SU-DHL-6 (cell line): ENCODE data around the gene FATE1.

Experiments
- H2AFZ ChIP-seq: fragments of 200-600 bp; sonication (generic); 2 replicates; pipeline ENCODE4 v1.6.1; 2014; ENCODE audit warnings: low read depth, mild to moderate bottlenecking, moderate library complexity, mixed read lengths, antibody characterized with exemption, low read length; ENCODE audit not compliant: severe bottlenecking
- H3F3A ChIP-seq: fragments of 200-600 bp; shearing (Covaris generic); 2 replicates; pipeline ENCODE4 v1.6.0; 2016; ENCODE audit warnings: antibody characterized with exemption, mild to moderate bottlenecking; ENCODE audit not compliant: insufficient read depth
- H3K27ac ChIP-seq: fragments of 200-600 bp; sonication (generic); 2 replicates; pipeline ENCODE4 v1.5.1; 2016; ENCODE audit warnings: low read depth, mild to moderate bottlenecking, low read length, moderate library complexity, mixed read lengths
- H3K27me3 ChIP-seq: fragments of 200-600 bp; sonication (generic), shearing (Covaris generic); 2 replicates; pipeline ENCODE4 v1.6.0; 2014; ENCODE audit warnings: mild to moderate bottlenecking, low read length
- H3K36me3 ChIP-seq: fragments of 200-600 bp; sonication (generic); 2 replicates; pipeline ENCODE4 v1.6.1; 2014; ENCODE audit warnings: mild to moderate bottlenecking, low read length, mixed read lengths
- H3K4me2 ChIP-seq: fragments of 300-600, 200-600 bp; shearing (Covaris generic), sonication (generic); 2 replicates; pipeline ENCODE4 v1.6.0; 2014; ENCODE audit warnings: low read length, low read depth, mild to moderate bottlenecking; ENCODE audit not compliant: poor library complexity, severe bottlenecking
- H3K4me3 ChIP-seq: fragments of 200-600 bp; sonication (generic); 2 replicates; pipeline ENCODE4 v1.5.1; 2014; ENCODE audit warnings: antibody characterized with exemption, low read length, mild to moderate bottlenecking, mixed read lengths; ENCODE audit not compliant: insufficient read depth, poor library complexity, severe bottlenecking
- H3K79me2 ChIP-seq: fragments of 200-600 bp; sonication (generic); 2 replicates; pipeline ENCODE4 v1.6.1; 2014; ENCODE audit warnings: mild to moderate bottlenecking, low read length, moderate library complexity; ENCODE audit not compliant: insufficient read depth
- H3K9ac ChIP-seq: fragments of 200-600 bp; sonication (generic); 2 replicates; pipeline ENCODE4 v1.7.0; 2014; ENCODE audit warnings: mild to moderate bottlenecking, low read length
- H3K9me2 ChIP-seq: fragments of 200-600 bp; sonication (generic); replicated peaks from 2 replicates; pipeline ENCODE4 v1.6.1; 2014; ENCODE audit warnings: low read length; ENCODE audit not compliant: insufficient read depth
- H3K9me3 ChIP-seq: fragments of 200-600 bp; sonication (generic); 2 replicates; pipeline ENCODE4 v1.6.1; 2014; ENCODE audit warnings: low read length, mixed read lengths; ENCODE audit not compliant: insufficient read depth
- H4K20me1 ChIP-seq: fragments of 200-600 bp; sonication (generic); 2 replicates; pipeline ENCODE4 v1.6.1; 2014; ENCODE audit warnings: low read depth, mild to moderate bottlenecking, antibody characterized with exemption, low read length, moderate library complexity, mixed read lengths
- CTCF ChIP-seq: fragments of 200-600 bp; sonication (generic); IDR thresholded peaks from one replicate; pipeline ENCODE4 v1.5.1; 2017; ENCODE audit warnings: antibody characterized with exemption, mild to moderate bottlenecking, low read length, moderate library complexity; ENCODE audit not compliant: insufficient read depth, poor library complexity, severe bottlenecking
- EZH2phosphoT487 ChIP-seq: fragments of 200-600 bp; sonication (generic), shearing (Covaris generic); conservative IDR thresholded peaks from 2 replicates; pipeline ENCODE4 v1.6.1; 2018; ENCODE audit warnings: mild to moderate bottlenecking, antibody characterized with exemption, low read length, moderate library complexity, mixed read lengths

Gene FATE1

DNA sequence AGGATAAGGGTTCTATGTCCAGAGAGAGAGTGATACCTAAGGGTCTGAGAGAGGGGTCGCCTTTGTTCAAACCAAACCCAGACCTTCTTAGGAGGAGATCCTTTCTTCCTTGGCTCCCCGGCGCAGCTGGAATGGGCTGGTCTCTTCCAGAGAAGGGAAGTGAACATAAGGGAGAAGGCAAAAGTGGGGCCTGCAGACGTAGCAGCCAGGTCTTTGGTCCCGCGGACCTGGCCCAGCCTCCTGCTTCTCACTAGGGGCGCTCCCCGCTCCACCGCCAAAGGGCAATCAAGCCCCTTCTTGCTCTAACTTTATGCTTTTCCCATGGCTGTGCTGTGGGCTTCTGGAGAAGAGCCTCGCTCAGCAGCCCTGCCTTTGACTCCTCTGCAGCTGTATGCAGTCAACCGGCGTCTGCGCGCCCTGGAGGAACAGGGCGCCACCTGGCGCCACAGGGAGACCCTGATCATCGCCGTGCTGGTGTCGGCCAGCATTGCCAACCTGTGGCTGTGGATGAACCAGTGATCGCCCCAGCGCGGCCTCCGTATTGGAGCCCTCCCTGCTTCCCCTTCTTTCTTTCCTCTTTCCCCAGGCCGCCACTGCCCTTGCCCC lies 6.5 kb downstream of the FATE1 start:
- H3K79me2 ChIP-seq: no peaks in the 10 kb centered on the region
- no peaks in the 10 kb centered on the region for H3K36me3 ChIP-seq
- no peaks in the 10 kb centered on the region for H4K20me1 ChIP-seq
- no peaks in the 10 kb centered on the region for H3K9me3 ChIP-seq
- no peaks in the 10 kb centered on the region for H3F3A ChIP-seq
- H3K9ac ChIP-seq: no peak overlapping the region
- H3K27ac ChIP-seq: no peak overlapping the region
- H3K4me2 ChIP-seq: no peak overlapping the region
- no peak overlapping the region for H2AFZ ChIP-seq
- TF ChIP-seq EZH2phosphoT487: no peak
- no peak overlapping the region for H3K4me3 ChIP-seq
- H3K27me3 ChIP-seq: no peaks in the 10 kb centered on the region
- H3K9me2 ChIP-seq: no peaks in the 10 kb centered on the region

DNA sequence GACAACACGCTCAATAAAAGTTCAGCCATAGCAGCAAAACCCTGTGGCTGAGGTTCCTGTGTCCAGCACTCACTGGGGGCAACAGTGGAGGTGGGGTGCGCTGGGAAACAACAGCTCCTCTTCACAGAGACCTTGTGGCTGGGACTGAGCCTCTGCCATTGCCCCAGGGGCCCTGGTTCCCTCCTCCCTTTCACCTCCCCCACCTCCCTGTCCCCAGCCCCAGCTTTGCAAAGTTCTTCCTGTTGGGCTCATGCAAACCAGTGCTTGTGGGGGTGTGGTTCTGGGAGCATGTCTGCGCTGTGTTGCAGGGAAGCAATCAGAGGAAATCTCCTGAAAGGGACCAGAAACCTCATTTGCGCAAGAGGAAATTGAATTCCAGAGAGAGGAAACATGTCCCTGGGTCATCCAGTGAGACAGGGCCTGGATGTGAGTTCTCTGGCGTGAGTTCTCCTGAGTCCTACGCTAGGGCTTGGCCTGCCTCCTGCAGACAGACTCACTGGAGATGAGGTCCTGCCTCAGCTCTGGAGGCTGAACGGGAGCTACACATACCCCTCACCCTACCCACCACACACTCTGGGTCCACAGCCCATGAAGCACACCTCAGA lies 7.4 kb downstream of the FATE1 start:
- H3K9me3 ChIP-seq: no peaks in the 10 kb centered on the region
- no peak for TF ChIP-seq CTCF
- TF ChIP-seq EZH2phosphoT487: no peak
- no peak overlapping the region for H3K9ac ChIP-seq
- no peaks in the 10 kb centered on the region for H3K27me3 ChIP-seq
- H3K4me2 ChIP-seq: no peak overlapping the region
- H3K27ac ChIP-seq: no peak overlapping the region
- no peaks in the 10 kb centered on the region for H3K79me2 ChIP-seq
- H3K9me2 ChIP-seq: no peaks in the 10 kb centered on the region
- H3K4me3 ChIP-seq: no peak overlapping the region
- H3F3A ChIP-seq: no peaks in the 10 kb centered on the region
- H2AFZ ChIP-seq: no peak overlapping the region
- no peaks in the 10 kb centered on the region for H3K36me3 ChIP-seq
- H4K20me1 ChIP-seq: no peaks in the 10 kb centered on the region

- Histone ChIP-seq H4K20me1 (no peaks in the 10 kb centered on the region), H3K79me2 (no peaks in the 10 kb centered on the region), H3K4me3 (no peak overlapping the region), H3K9ac (no peak overlapping the region), H3K4me2 (no peak overlapping the region), H3K36me3 (no peaks in the 10 kb centered on the region), H3K9me2 (no peaks in the 10 kb centered on the region), H3K27me3 (no peaks in the 10 kb centered on the region), H2AFZ (no peak overlapping the region), H3K27ac (no peak overlapping the region), H3K9me3 (no peaks in the 10 kb centered on the region), H3F3A (no peaks in the 10 kb centered on the region)
- no peak for TF ChIP-seq EZH2phosphoT487
- no peak for TF ChIP-seq CTCF
Measured at GRCh38 chrX:151724563-151725337, 8.9 kb downstream of the FATE1 start.

GRCh38 chrX:151725338-151725614 lies 9.4 kb downstream of the FATE1 start:
- Histone ChIP-seq H2AFZ (no peak overlapping the region), H4K20me1 (no peaks in the 10 kb centered on the region), H3K9me3 (no peaks in the 10 kb centered on the region), H3K79me2 (no peaks in the 10 kb centered on the region), H3K4me3 (no peak overlapping the region), H3K36me3 (no peaks in the 10 kb centered on the region), H3K9me2 (no peaks in the 10 kb centered on the region), H3K4me2 (no peak overlapping the region), H3F3A (no peaks in the 10 kb centered on the region), H3K9ac (no peak overlapping the region), H3K27me3 (no peaks in the 10 kb centered on the region), H3K27ac (no peak overlapping the region)
- TF ChIP-seq CTCF: no peak
- TF ChIP-seq EZH2phosphoT487: no peak
